H9 (cell line): ENCODE measurements around the gene PKIB. TPM values are rescaled to one million over a fixed set of nuclear protein-coding genes. Genes with fewer than 3 reads are reported as not detected.

ENCODE experiments used
- DNase-seq: peaks from one replicate; pipeline ENCODE4 v3.0.0-alpha.2; 2017
- H2AFZ ChIP-seq: one replicate; pipeline ENCODE4 v1.6.1; 2013; ENCODE audit warnings: mild to moderate bottlenecking, low read length, control low read depth, moderate library complexity
- H2AK5ac ChIP-seq: 2 replicates; pipeline ENCODE4 v1.6.1; 2013; ENCODE audit warnings: low read length, control low read depth, mixed read lengths; ENCODE audit not compliant: insufficient read length
- H2BK120ac ChIP-seq: one replicate; pipeline ENCODE4 v1.6.1; 2013; ENCODE audit warnings: low read depth, mild to moderate bottlenecking, low read length, control low read depth, inconsistent platforms; ENCODE audit not compliant: poor library complexity, severe bottlenecking
- H2BK12ac ChIP-seq: 2 replicates; pipeline ENCODE4 v1.6.1; 2013; ENCODE audit warnings: low read length, control low read depth, mixed read lengths, low read depth; ENCODE audit not compliant: insufficient read length
- H2BK15ac ChIP-seq: 2 replicates; pipeline ENCODE4 v1.6.1; 2013; ENCODE audit warnings: low read depth, low read length, control low read depth
- H2BK20ac ChIP-seq: one replicate; pipeline ENCODE4 v1.6.1; 2013; ENCODE audit warnings: low read depth, mild to moderate bottlenecking, low read length, control low read depth, inconsistent platforms; ENCODE audit not compliant: poor library complexity, severe bottlenecking
- H2BK5ac ChIP-seq: 2 replicates; pipeline ENCODE4 v1.6.1; 2013; ENCODE audit warnings: low read length, control low read depth, mixed read lengths; ENCODE audit not compliant: insufficient read length
- H3K14ac ChIP-seq: 2 replicates; pipeline ENCODE4 v1.6.1; 2013; ENCODE audit warnings: low read length, control low read depth; ENCODE audit not compliant: insufficient read depth
- H3K18ac ChIP-seq: 2 replicates; pipeline ENCODE4 v1.6.1; 2013; ENCODE audit warnings: low read depth, mild to moderate bottlenecking, mixed read lengths, low read length, control low read depth; ENCODE audit not compliant: insufficient read length
- H3K23ac ChIP-seq: 2 replicates; pipeline ENCODE4 v1.6.1; 2013; ENCODE audit warnings: low read length, control low read depth, mixed read lengths, low read depth; ENCODE audit not compliant: insufficient read length
- H3K23me2 ChIP-seq: 2 replicates; pipeline ENCODE4 v1.6.1; 2013; ENCODE audit warnings: low read depth, mild to moderate bottlenecking, mixed read lengths, low read length, control low read depth; ENCODE audit not compliant: insufficient read length, poor library complexity, severe bottlenecking
- H3K27ac ChIP-seq: 2 replicates; pipeline ENCODE4 v1.5.1; 2013; ENCODE audit warnings: low read length, control low read depth, mixed read lengths, low read depth; ENCODE audit not compliant: insufficient read length
- H3K27me3 ChIP-seq: 2 replicates; pipeline ENCODE4 v1.6.1; 2013; ENCODE audit warnings: low read length, control low read depth, inconsistent platforms; ENCODE audit not compliant: insufficient read depth
- H3K4ac ChIP-seq: 2 replicates; pipeline ENCODE4 v1.6.1; 2013; ENCODE audit warnings: low read depth, mild to moderate bottlenecking, control low read depth, inconsistent platforms, low read length, moderate library complexity
- H3K4me1 ChIP-seq: 2 replicates; pipeline ENCODE4 v1.6.1; 2013; ENCODE audit warnings: low read length, control low read depth, inconsistent platforms; ENCODE audit not compliant: insufficient read depth
- H3K4me2 ChIP-seq: 2 replicates; pipeline ENCODE4 v1.6.1; 2013; ENCODE audit warnings: low read length, control low read depth, mixed read lengths; ENCODE audit not compliant: insufficient read length, insufficient read depth
- H3K56ac ChIP-seq: 2 replicates; pipeline ENCODE4 v1.6.1; 2013; ENCODE audit warnings: low read depth, mild to moderate bottlenecking, mixed read lengths, low read length, control low read depth; ENCODE audit not compliant: insufficient read length
- H3K79me1 ChIP-seq: 2 replicates; pipeline ENCODE4 v1.6.1; 2013; ENCODE audit warnings: low read depth, mild to moderate bottlenecking, moderate library complexity, low read length, control low read depth, inconsistent platforms; ENCODE audit not compliant: insufficient read depth, poor library complexity, severe bottlenecking
- H3K79me2 ChIP-seq: 2 replicates; pipeline ENCODE4 v1.6.1; 2013; ENCODE audit warnings: low read length, control low read depth, inconsistent platforms; ENCODE audit not compliant: insufficient read depth
- H3K9ac ChIP-seq: 2 replicates; pipeline ENCODE4 v1.6.1; 2013; ENCODE audit warnings: low read length, control low read depth, mixed read lengths; ENCODE audit not compliant: insufficient read length; ENCODE audit errors: extremely low read depth
- H3K9me3 ChIP-seq: one replicate; pipeline ENCODE4 v1.6.1; 2013; ENCODE audit warnings: low read depth, low read length, inconsistent platforms; ENCODE audit not compliant: control insufficient read depth
- H3T11ph ChIP-seq: one replicate; pipeline ENCODE4 v1.6.1; 2013; ENCODE audit warnings: mild to moderate bottlenecking, low read length, control low read depth, inconsistent platforms
- H4K20me1 ChIP-seq: one replicate; pipeline ENCODE4 v1.6.1; 2013; ENCODE audit not compliant: control insufficient read depth, insufficient read length, insufficient read depth
- H4K5ac ChIP-seq: 2 replicates; pipeline ENCODE4 v1.6.1; 2013; ENCODE audit warnings: low read depth, mild to moderate bottlenecking, mixed read lengths, low read length, control low read depth; ENCODE audit not compliant: insufficient read length
- H4K8ac ChIP-seq: replicated peaks from 2 replicates; pipeline ENCODE4 v1.6.1; 2013; ENCODE audit warnings: low read length, control low read depth, mixed read lengths, low read depth; ENCODE audit not compliant: insufficient read length
- H4K91ac ChIP-seq: 2 replicates; pipeline ENCODE4 v1.6.1; 2013; ENCODE audit warnings: low read depth, mild to moderate bottlenecking, moderate library complexity, mixed read lengths, low read length, control low read depth; ENCODE audit not compliant: insufficient read length
- H3K27ac Mint-ChIP-seq, 3 experiments: 2 replicates in 2 of 3; 3 replicates in 1 of 3; pipeline ENCODE4 v1.8.0; 2020 to 2021; ENCODE audit warnings: mixed read lengths in 3 of 3, mild to moderate bottlenecking in 1 of 3, moderate library complexity in 1 of 3
- H3K27me3 Mint-ChIP-seq: 2 replicates; pipeline ENCODE4 v1.8.0; 2021; ENCODE audit warnings: low read depth, mild to moderate bottlenecking, moderate library complexity, mixed read lengths
- H3K36me3 Mint-ChIP-seq, 3 experiments: 2 replicates in 2 of 3; 3 replicates in 1 of 3; pipeline ENCODE4 v1.8.0; 2020 to 2021; ENCODE audit warnings: low read depth in 3 of 3, mixed read lengths in 3 of 3; ENCODE audit not compliant: insufficient read depth in 1 of 3
- H3K4me1 Mint-ChIP-seq, 2 experiments: 2 replicates each; pipeline ENCODE4 v1.8.0; 2020; ENCODE audit warnings: mixed read lengths in 2 of 2
- H3K4me3 Mint-ChIP-seq, 2 experiments: 2 replicates in 1 of 2; 3 replicates in 1 of 2; pipeline ENCODE4 v1.8.0; 2020 to 2021; ENCODE audit warnings: mild to moderate bottlenecking in 2 of 2, mixed read lengths in 2 of 2, moderate library complexity in 1 of 2
- H3K9me3 Mint-ChIP-seq, 2 experiments: 2 replicates in 1 of 2; 3 replicates in 1 of 2; pipeline ENCODE4 v1.8.0; 2020; ENCODE audit warnings: mild to moderate bottlenecking in 2 of 2, mixed read lengths in 2 of 2, moderate library complexity in 1 of 2
- CTCF ChIP-seq: fragments of 200-600 bp; sonication (generic); conservative IDR thresholded peaks from 3 replicates; pipeline ENCODE4 v1.8.0; 2021; ENCODE audit warnings: antibody characterized with exemption, mild to moderate bottlenecking
- WGBS: extraction: QIAGEN DNeasy Blood & Tissue Kit; methylation state at CpG from one replicate; pipeline ENCODE4 v1.1.7; 2013; ENCODE audit warnings: missing lambda C conversion rate, low lambda C conversion rate, mixed read lengths; ENCODE audit not compliant: insufficient read length; ENCODE audit errors: extremely low coverage; 5-methylcytosine and 5-hydroxymethylcytosine counted together
- total RNA-seq: library from RNA; stranded (reverse); gene quantifications from 2 replicates; pipeline ENCODE4 v1.2.1, GENCODE V29; 2021

The PKIB gene
- total RNA-seq, 1 experiment from 2014 or later: 46.5 TPM

- H3K23me2 ChIP-seq: no peaks in the 10 kb centered on the region
- H3K23ac ChIP-seq: no peak overlapping the region
- no peak overlapping the region for H3K14ac ChIP-seq
- no peaks in the 10 kb centered on the region for H3K9me3 ChIP-seq
- no peak overlapping the region for H3K4me3 Mint-ChIP-seq
- H4K5ac ChIP-seq: no peak overlapping the region
- H3K79me2 ChIP-seq: 0 out of 2 replicates have a peak, but pooled peaks cover 2% of the 10 kb centered on the region
- H3K56ac ChIP-seq: no peak overlapping the region
- no peak overlapping the region for H3K27ac ChIP-seq
- H4K20me1 ChIP-seq: no peaks in the 10 kb centered on the region
- H3K9me3 Mint-ChIP-seq: peaks cover 5% of the 10 kb centered on the region in 2 experiments; a peak in 2 of 5 replicates
- no peak overlapping the region for H2BK120ac ChIP-seq
- DNase-seq: no peak
- WGBS: no CpG with 5 or more reads among the region's 3 CpGs
- H2BK12ac ChIP-seq: no peak overlapping the region
- TF ChIP-seq CTCF: no peak
- H3K79me1 ChIP-seq: no peaks in the 10 kb centered on the region
- no peak overlapping the region for H2BK20ac ChIP-seq
- no peak overlapping the region for H3K9ac ChIP-seq
- no peaks in the 10 kb centered on the region for H3K27me3 ChIP-seq
- no peak overlapping the region for H2BK5ac ChIP-seq
- peaks cover 6 to 39% of the 10 kb centered on the region in 2 experiments for H3K4me1 Mint-ChIP-seq
- H3T11ph ChIP-seq: no peak overlapping the region
- no peak overlapping the region for H3K4ac ChIP-seq
- no peak overlapping the region for H2AK5ac ChIP-seq
- no peaks in the 10 kb centered on the region for H3K27me3 Mint-ChIP-seq
- H3K4me1 ChIP-seq: no peaks in the 10 kb centered on the region; the same call in 1 of the 2 replicates
- peaks cover 2 to 9% (median 6%) of the 10 kb centered on the region in 3 experiments; a peak in 5 of 7 replicates for H3K36me3 Mint-ChIP-seq
- H2BK15ac ChIP-seq: no peak overlapping the region
- H3K4me2 ChIP-seq: no peak overlapping the region
- H4K8ac ChIP-seq: no peak overlapping the region
- no peak overlapping the region for H3K18ac ChIP-seq
- no peak overlapping the region for H4K91ac ChIP-seq
- peak overlapping the region; percentile 53 to 89 (median 56); a peak in 5 of 7 replicates for H3K27ac Mint-ChIP-seq
- no peak overlapping the region for H2AFZ ChIP-seq
Measured at GRCh38 chr6:122692175-122692598, 82.0 kb downstream of the PKIB start.
